Gastrocnemius medialis (tissue), 4 donors: ENCODE measurements around the gene PARD3. TPM values are rescaled to one million over a fixed set of nuclear protein-coding genes. Genes with fewer than 3 reads are reported as not detected.

Experiments
- ATAC-seq, 2 donors: fragments of 150-250 bp; one replicate each; pipeline ENCODE4 v1.9.1; 2016
- DNase-seq, 2 donors: peaks; one replicate each; pipeline ENCODE4 v3.0.0-alpha.2; 2019
- H3K27ac ChIP-seq, 4 donors: fragments of 200-600 bp; sonication (generic); 1 replicate in 1 of 4; 2 replicates in 3 of 4; pipeline ENCODE4 v1.5.1; 2016 to 2018; ENCODE audit warnings: mild to moderate bottlenecking in 2 of 4, moderate library complexity in 1 of 4
- H3K27me3 ChIP-seq, 3 donors: fragments of 200-600 bp; sonication (generic) in 2 of 3; 1 replicate in 1 of 3; 2 replicates in 2 of 3; pipeline versions ENCODE4 v1.5.1 to v1.6.0; 2016 to 2019; ENCODE audit warnings: mild to moderate bottlenecking in 1 of 3, moderate library complexity in 1 of 3
- H3K36me3 ChIP-seq, 2 donors: fragments of 200-600 bp; sonication (generic) in 1 of 2; one replicate each; pipeline ENCODE4 v1.5.1; 2017 to 2018
- H3K4me1 ChIP-seq, 2 donors: fragments of 200-600 bp; sonication (generic) in 1 of 2; one replicate each; pipeline ENCODE4 v1.5.1; 2016 to 2017; ENCODE audit warnings: mild to moderate bottlenecking in 2 of 2
- H3K4me3 ChIP-seq, 4 donors: fragments of 200-600 bp; sonication (generic) in 3 of 4; 1 replicate in 1 of 4; 2 replicates in 3 of 4; pipeline ENCODE4 v1.5.1; 2016 to 2019; ENCODE audit warnings: mild to moderate bottlenecking in 2 of 4
- H3K9me3 ChIP-seq, 3 donors: fragments of 200-600 bp; sonication (generic) in 2 of 3; 1 replicate in 1 of 3; 2 replicates in 2 of 3; pipeline ENCODE4 v1.5.1; 2016 to 2019
- POLR2A ChIP-seq, 2 donors: fragments of 450-650 bp; IDR thresholded peaks; one replicate each; pipeline ENCODE4 v1.6.1; 2017; ENCODE audit warnings: antibody characterized with exemption in 2 of 2, mild to moderate bottlenecking in 2 of 2, moderate library complexity in 2 of 2
- in situ Hi-C, 4 donors: fragments of 200-750 bp; cut with MboI; loops; one replicate each; pipeline versions ENCODE4 v1.15.0 to v1.8.0; 2017; ENCODE audit warnings: low sequenced_read_pairs in 4 of 4
- intact Hi-C: fragments of 100-400 bp; cut with DNase I; formaldehyde crosslinking; loops from one replicate; pipeline ENCODE4 v1.15.1; 2023; ENCODE audit warnings: low total_unique reads
- total RNA-seq, 4 donors: library from RNA; depleted of rRNA; stranded (reverse); fragments of >200 nt; gene quantifications; one replicate each; pipeline versions ENCODE4 v1.1.0 to v1.2.3, GENCODE V29; 2016
- TF ChIP-seq, protein P1 (sequence below), 5 experiments: fragments of 450-650 bp in 3 of 5; fragments of 200-600 bp in 2 of 5; sonication (generic) in 2 of 5; IDR thresholded peaks in 4 of 5; conservative IDR thresholded peaks in 1 of 5; 1 replicate in 4 of 5; 2 replicates in 1 of 5; pipeline ENCODE4 v1.5.1; 2016 to 2019; ENCODE audit warnings: antibody characterized with exemption in 5 of 5, mild to moderate bottlenecking in 3 of 5, moderate library complexity in 3 of 5

Gene PARD3
- total RNA-seq, 4 donors from 2014 or later, result 64.6 to 75.8 (median 68.3) TPM

DNA sequence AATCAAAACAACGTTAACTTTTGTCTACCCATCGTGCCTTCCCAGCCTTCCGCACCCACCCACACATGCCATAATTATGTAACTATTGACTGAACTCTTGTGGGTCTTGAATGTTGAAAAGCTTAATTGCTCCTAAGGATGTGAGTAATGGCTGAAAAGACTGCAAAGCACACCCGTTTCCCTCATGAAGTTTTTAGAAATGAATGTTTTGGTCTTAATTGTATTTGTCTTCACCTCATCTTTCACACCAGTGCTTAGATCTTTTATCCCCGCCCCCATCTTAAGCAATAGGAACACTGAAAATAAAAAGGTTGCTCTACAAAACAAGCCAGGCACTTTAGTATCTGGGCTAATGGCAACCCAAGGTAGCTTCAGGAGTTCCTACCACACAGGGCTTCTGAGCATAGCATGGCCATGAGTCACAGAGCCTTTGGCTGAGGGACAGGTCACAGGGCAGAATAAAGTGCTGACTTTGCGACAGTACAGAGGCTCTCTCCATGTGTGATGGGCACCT lies 690.5 kb downstream of the PARD3 start:
- DNase-seq, result peak; percentile 9 to 41
- TF ChIP-seq, protein P1, sequence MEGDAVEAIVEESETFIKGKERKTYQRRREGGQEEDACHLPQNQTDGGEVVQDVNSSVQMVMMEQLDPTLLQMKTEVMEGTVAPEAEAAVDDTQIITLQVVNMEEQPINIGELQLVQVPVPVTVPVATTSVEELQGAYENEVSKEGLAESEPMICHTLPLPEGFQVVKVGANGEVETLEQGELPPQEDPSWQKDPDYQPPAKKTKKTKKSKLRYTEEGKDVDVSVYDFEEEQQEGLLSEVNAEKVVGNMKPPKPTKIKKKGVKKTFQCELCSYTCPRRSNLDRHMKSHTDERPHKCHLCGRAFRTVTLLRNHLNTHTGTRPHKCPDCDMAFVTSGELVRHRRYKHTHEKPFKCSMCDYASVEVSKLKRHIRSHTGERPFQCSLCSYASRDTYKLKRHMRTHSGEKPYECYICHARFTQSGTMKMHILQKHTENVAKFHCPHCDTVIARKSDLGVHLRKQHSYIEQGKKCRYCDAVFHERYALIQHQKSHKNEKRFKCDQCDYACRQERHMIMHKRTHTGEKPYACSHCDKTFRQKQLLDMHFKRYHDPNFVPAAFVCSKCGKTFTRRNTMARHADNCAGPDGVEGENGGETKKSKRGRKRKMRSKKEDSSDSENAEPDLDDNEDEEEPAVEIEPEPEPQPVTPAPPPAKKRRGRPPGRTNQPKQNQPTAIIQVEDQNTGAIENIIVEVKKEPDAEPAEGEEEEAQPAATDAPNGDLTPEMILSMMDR (IDR thresholded peaks at IDR 0.05 in 4 of 5, conservative IDR thresholded peaks at IDR 0.05 in 1 of 5), result no peak
- TF ChIP-seq POLR2A (IDR thresholded peaks at IDR 0.05), result no peak
- Histone ChIP-seq H3K27me3 (no peaks in the 10 kb centered on the region), H3K4me1 (no peaks in the 10 kb centered on the region), H3K9me3 (no peaks in the 10 kb centered on the region), H3K4me3 (no peak overlapping the region), H3K27ac (no peak overlapping the region), H3K36me3 (no peaks in the 10 kb centered on the region)
- ATAC-seq, result peak; percentile 81 to 92
- intact Hi-C loops (no loop called here), in situ Hi-C loops (no loop called here)

DNA sequence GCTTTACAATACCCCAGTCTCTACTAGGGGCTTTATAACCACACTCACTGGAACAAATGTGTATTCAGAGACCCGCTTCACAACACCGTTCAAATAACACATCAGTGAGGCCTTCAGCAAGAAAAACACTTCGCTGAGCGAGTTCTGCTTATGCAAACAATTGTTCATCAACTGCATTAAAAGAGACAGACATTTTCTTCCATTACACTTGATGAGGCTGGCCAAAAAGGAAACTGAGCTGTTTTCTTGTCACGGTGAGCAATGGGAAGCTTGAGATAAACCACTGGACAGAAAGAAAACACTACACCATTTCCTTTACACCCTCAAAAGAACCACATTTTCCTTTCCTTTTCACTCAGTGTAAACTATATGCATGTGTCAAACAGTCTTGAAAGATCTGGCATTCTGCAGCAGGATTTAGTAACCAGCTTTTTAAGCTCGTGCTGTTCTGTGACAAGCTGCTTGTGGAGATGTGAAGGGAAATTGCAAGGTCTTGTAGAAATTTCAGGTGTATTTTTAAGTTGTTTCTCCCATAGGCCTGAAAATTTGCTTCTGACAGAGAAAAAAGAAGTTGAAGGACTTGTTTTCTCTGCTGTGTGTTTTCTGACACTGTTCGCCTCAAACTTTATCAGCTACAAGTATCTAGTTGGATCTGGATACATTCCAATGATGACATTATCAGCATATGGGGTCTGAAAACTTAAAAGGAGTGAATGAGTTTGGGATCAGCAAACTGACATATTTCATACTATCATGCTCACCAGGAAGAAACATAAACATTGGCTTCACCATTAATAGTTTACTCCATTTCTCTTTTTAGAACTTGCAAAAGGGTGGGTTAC lies 693.1 kb downstream of the PARD3 start:
- ATAC-seq (no peak), DNase-seq (no peak)
- Histone ChIP-seq H3K4me1 (peaks cover 0 to 2% of the 10 kb centered on the region in 2 donors), H3K4me3 (no peak overlapping the region), H3K27ac (no peak overlapping the region), H3K9me3 (no peaks in the 10 kb centered on the region), H3K36me3 (no peaks in the 10 kb centered on the region), H3K27me3 (no peaks in the 10 kb centered on the region)
- in situ Hi-C loops (no loop called here), intact Hi-C loops (no loop called here)
- TF ChIP-seq, protein P1 (IDR thresholded peaks at IDR 0.05 in 4 of 5, conservative IDR thresholded peaks at IDR 0.05 in 1 of 5), result no peak
- no peak for TF ChIP-seq POLR2A (IDR thresholded peaks at IDR 0.05)

DNA sequence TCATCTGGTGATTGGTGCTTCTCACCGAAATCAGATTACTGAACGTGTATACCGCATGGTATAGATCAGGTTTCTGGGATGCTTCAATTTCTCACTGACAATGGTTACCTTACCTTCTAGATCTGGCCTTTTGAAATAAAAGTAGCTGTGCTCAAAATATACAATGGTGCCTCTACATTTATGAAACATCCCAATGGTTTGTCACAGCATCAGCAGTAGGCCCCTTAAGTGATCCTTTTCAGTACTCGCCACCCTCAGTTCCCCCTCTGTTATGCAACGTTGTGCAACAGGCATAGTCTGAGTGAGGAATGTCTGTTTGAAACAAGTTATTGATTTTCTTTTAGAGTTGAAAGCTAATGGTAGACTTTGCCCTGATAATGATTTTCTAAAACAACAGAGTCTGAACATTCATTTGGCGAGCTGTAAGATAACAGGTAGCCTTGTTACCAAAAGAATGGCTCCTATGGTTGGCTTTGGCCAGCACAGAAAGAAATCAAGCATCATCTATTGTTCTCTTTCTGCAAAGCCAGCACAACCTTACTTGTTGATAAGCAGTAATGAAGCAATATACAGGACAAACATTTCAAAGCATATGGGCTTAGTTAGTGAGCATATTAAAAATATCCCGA lies 693.9 kb downstream of the PARD3 start:
- intact Hi-C loops, result no loop called here
- no peak for ATAC-seq
- H3K27ac ChIP-seq, result no peak overlapping the region

DNA sequence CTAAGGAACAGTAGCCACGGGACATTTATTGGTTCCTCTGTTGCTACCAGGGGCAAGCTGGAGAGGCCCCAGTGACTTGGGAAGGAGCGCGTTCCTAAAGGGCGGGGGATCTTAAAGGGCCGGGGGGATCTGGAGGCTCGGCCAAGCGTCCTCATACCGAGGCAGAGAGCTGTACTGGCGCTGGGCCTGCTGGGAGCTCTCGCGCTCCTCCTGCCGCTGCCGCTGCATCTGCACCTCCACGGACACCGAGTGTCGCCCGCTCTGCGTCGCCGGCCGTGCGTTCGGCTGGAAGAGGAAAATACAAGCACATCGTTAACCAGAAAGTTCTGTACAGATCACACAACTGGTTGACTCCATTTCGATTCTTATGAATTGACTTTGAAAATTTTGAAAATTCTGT lies 695.6 kb downstream of the PARD3 start:
- Histone ChIP-seq H3K4me1 (peaks cover 8 to 12% of the 10 kb centered on the region in 2 donors), H3K9me3 (no peaks in the 10 kb centered on the region), H3K27ac (no peak overlapping the region), H3K27me3 (no peaks in the 10 kb centered on the region), H3K36me3 (no peaks in the 10 kb centered on the region), H3K4me3 (no peak overlapping the region)
- in situ Hi-C loops, result no loop called here
- no peak for DNase-seq
- ATAC-seq, result no peak
- TF ChIP-seq, protein P1 (IDR thresholded peaks at IDR 0.05 in 4 of 5, conservative IDR thresholded peaks at IDR 0.05 in 1 of 5), result no peak
- intact Hi-C loops, result no loop called here

More for the DNA sequence above, 693.9 kb downstream of the PARD3 start:
- H3K4me1 ChIP-seq, result peaks cover 6 to 9% of the 10 kb centered on the region in 2 donors
- no peaks in the 10 kb centered on the region for H3K27me3 ChIP-seq
- H3K9me3 ChIP-seq, result no peaks in the 10 kb centered on the region
- no peak for DNase-seq
- no peak for TF ChIP-seq POLR2A (IDR thresholded peaks at IDR 0.05)
- TF ChIP-seq, protein P1 (IDR thresholded peaks at IDR 0.05 in 4 of 5, conservative IDR thresholded peaks at IDR 0.05 in 1 of 5), result no peak
- no peak overlapping the region for H3K4me3 ChIP-seq
- H3K36me3 ChIP-seq, result no peaks in the 10 kb centered on the region
- in situ Hi-C loops, result no loop called here
